ENCODE measurements around the gene MYO16.
"Not testable (repeated sequence)": the region's sequence is repeated elsewhere in the genome, so short reads cannot be mapped to it uniquely, and the experiment has no call there.

Gene MYO16

DNA sequence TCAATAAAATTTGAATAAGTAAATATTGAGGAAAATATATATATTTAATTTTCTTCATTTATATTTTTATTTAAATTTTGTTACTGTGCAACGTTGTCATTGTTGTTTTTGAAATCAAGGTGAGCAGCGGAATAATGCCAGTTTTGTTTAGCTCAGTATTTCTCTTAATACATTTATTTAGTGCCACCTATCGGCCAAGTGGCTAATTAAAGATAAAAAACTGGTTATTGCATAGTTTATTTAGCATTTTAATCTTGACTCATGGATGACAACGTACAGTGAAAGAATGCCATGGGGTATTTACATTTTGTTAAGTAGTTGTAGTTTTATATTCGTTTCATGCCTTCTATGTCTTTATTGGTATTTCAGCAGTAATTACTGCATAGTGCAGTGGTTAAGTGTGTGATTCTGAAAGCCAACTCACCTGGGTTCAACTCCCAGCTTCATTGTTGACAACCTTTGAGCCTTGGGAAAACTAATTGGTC, 265.9 kb downstream of the MYO16 start:
- DNase-seq (ENCODE audit: low spot score): peak; percentile 31
- TF ChIP-seq, protein P1, sequence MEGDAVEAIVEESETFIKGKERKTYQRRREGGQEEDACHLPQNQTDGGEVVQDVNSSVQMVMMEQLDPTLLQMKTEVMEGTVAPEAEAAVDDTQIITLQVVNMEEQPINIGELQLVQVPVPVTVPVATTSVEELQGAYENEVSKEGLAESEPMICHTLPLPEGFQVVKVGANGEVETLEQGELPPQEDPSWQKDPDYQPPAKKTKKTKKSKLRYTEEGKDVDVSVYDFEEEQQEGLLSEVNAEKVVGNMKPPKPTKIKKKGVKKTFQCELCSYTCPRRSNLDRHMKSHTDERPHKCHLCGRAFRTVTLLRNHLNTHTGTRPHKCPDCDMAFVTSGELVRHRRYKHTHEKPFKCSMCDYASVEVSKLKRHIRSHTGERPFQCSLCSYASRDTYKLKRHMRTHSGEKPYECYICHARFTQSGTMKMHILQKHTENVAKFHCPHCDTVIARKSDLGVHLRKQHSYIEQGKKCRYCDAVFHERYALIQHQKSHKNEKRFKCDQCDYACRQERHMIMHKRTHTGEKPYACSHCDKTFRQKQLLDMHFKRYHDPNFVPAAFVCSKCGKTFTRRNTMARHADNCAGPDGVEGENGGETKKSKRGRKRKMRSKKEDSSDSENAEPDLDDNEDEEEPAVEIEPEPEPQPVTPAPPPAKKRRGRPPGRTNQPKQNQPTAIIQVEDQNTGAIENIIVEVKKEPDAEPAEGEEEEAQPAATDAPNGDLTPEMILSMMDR (IDR thresholded peaks at IDR 0.05; ENCODE audit: extremely low read depth, insufficient read depth, missing control alignments): peak; percentile 64
- in situ Hi-C loops (cut with MboI; ENCODE audit: low pct_unique_long_range_greater_than_20kb, low sequenced_read_pairs, unreplicated experiment): no loop called here

DNA sequence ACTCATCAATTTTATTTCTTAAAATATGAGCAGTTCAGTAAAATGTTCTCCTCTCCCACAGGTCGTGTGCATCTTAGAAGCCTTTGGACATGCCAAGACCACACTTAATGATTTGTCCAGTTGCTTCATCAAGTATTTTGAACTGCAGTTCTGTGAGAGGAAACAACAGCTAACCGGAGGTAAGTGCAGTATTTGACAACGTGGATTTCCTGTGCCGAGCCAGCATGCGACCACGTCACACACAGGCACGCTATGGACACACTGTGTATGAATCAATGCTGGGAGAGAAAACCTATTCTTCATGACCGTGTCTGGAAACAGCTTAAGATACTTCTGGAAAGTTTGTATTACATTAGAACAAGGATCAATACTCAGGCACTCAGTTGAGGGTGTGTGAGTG, 268.5 kb downstream of the MYO16 start:
- TF ChIP-seq, protein P1 (IDR thresholded peaks at IDR 0.05; ENCODE audit: extremely low read depth, insufficient read depth, missing control alignments): no peak
- in situ Hi-C loops (cut with MboI; ENCODE audit: low pct_unique_long_range_greater_than_20kb, low sequenced_read_pairs, unreplicated experiment): no loop called here
- no peak for DNase-seq (ENCODE audit: low spot score)

DNA sequence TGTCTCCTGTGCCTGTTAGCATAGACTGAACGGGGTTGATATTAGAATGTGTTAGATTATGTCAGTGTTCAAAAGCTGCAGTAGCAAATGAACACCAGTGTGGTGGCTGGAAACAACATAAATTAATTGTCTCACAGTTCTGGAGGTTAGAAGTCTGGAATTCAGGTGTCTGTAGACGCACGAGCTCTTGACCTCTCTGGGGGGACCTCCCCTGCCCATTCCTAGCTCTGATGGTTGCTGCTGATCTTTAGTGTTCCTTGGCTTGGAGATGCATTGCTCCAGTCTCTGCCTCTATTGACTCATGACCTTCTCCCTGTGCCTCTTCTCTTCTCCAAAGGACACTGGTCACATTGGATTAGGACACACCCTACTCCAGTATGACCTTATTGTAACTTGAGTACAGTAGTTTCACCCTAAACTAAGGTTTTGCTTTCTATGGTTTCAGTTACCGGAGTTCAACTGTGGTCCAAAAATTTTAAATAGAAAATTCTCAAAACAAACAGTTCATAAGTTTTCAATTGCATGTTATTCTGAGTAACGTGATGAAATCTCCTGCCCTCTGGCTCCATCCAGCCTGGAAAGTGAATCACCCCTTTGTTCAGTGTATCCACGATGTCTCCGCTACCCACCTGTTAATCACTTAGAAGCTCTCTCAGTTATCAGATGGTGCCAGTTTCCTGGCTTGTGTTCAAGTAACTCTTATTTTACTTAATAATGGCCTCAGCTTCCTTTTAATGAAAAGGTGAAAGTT, 273.2 kb downstream of the MYO16 start:
- in situ Hi-C loops (cut with MboI; ENCODE audit: low pct_unique_long_range_greater_than_20kb, low sequenced_read_pairs, unreplicated experiment): loop anchor here (25.0 kb wide), 1 partner anchor 565 kb away; no protein-coding TSS in a partner anchor
- TF ChIP-seq, protein P1 (IDR thresholded peaks at IDR 0.05; ENCODE audit: extremely low read depth, insufficient read depth, missing control alignments): no peak
- DNase-seq (ENCODE audit: low spot score): no peak

DNA sequence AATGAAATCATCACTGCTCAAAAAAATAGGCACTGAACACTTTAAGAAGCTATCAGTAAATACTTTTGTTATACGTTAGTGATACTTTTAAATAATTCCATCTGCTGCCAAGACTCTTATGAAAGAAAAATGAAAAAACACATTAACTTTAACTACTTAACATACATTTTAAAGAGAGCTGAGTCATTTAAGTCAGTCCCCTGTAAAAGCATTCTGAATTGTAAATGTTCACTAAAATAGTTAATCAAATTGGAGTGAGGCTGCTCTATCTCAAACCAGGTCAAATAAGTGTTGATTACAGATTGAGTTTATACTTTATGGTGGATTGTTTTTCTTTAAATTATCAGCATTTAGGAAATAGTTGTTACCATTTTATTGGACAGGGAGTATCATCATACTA, 274.2 kb downstream of the MYO16 start:
- DNase-seq (ENCODE audit: low spot score): no peak
- TF ChIP-seq, protein P1 (IDR thresholded peaks at IDR 0.05; ENCODE audit: extremely low read depth, insufficient read depth, missing control alignments): no peak
- in situ Hi-C loops (cut with MboI; ENCODE audit: low pct_unique_long_range_greater_than_20kb, low sequenced_read_pairs, unreplicated experiment): loop anchor here (25.0 kb wide), 1 partner anchor 566 kb away; no protein-coding TSS in a partner anchor

DNA sequence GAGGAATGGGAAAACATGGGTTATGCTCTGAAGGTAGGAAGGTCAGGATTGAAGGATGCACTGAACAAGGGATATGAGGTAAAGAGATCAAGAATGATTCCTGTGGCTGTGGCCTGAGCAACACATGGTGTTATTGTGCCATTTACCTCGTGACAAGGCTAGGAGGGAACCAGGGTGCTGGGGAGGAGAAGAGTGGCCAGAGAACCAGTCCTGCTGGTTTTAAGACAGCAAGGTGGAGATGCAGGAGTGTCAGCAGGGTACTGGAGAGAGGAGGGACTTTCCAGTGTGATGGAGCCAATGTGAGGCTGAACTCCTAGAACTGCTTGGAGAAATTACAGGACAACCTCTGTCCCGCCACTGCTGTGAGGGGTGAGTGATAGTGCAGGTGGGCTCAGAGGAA, 282.4 kb downstream of the MYO16 start:
- TF ChIP-seq, protein P1 (IDR thresholded peaks at IDR 0.05; ENCODE audit: extremely low read depth, insufficient read depth, missing control alignments): no peak
- DNase-seq (ENCODE audit: low spot score): no peak
- in situ Hi-C loops (cut with MboI; ENCODE audit: low pct_unique_long_range_greater_than_20kb, low sequenced_read_pairs, unreplicated experiment): loop anchor here (25.0 kb wide), 1 partner anchor 575 kb away; no protein-coding TSS in a partner anchor

DNA sequence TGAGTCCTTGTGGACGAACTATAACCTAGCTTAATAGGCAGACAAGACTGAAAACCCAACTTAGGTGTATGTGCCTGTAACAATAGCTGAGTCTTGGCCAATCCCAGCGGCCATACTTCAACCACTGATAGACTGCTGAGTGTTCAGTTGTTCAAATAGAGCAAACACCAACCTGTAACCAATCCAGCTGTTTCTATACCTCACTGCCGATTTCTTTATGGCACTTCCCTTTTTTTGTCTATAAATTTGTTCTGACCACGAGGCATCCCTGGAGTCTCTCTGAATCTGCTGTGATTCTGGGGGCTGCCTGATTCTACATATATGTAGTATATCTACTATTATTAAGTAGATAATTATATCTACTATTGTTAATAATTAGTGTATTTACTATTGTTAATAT, 284.3 kb downstream of the MYO16 start:
- in situ Hi-C loops (cut with MboI; ENCODE audit: low pct_unique_long_range_greater_than_20kb, low sequenced_read_pairs, unreplicated experiment): loop anchor here (25.0 kb wide), 1 partner anchor 576 kb away; no protein-coding TSS in a partner anchor
- DNase-seq (ENCODE audit: low spot score): not testable (repeated sequence)

DNA sequence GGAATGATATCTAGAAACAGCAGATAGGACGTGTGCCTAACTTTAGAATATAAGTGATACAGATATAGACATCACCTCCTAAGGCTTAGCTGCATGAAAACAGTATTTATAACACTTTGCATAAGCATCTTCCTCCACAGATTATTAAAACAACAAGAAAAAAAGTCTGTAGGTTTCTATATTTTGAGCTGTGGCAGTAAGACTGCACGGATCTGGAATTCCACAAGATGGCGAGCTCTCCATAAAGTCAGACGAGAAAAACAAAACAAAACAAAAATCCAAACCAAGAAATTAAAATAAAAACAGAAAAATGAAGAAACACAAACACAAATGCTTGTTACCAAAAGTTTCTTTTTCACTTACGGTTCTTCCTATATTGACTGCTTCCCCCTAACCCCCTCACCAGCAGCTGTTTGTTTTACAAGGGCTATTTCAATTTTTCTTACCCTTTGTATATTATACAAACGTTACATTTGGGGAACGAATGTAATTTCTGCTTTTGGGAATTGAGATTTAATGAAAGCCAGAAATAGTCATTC, 285.8 kb downstream of the MYO16 start:
- DNase-seq (ENCODE audit: low spot score): no peak
- TF ChIP-seq, protein P1 (IDR thresholded peaks at IDR 0.05; ENCODE audit: extremely low read depth, insufficient read depth, missing control alignments): peak; percentile 50
- in situ Hi-C loops (cut with MboI; ENCODE audit: low pct_unique_long_range_greater_than_20kb, low sequenced_read_pairs, unreplicated experiment): loop anchor here (25.0 kb wide), 1 partner anchor 578 kb away; no protein-coding TSS in a partner anchor

Measured in GM13977 (cell line).